K562 (cell line): ENCODE measurements around the gene WDPCP. TPM values are rescaled to one million over a fixed set of nuclear protein-coding genes. Genes with fewer than 3 reads are reported as not detected.

ENCODE experiments used
- ATAC-seq: fragments of 200-7000 bp; cut with Tn5 transposase; 3 replicates; pipeline ENCODE4 v1.9.1; 2020; ENCODE audit warnings: moderate library complexity
- BruUV-seq: library from RNA; stranded (reverse); fragments of 400-500 nt; replicated peaks from 2 replicates; lab custom pipeline; 2021; lab: Mats Ljungman, UMichigan
- CTCF ChIA-PET: fragments of 300-600 bp; formaldehyde crosslinking; extraction: SDS; loops from one replicate; lab custom pipeline; 2021; ENCODE audit warnings: low intra/inter-chr PET ratio; lab: Yijun Ruan, JAX
- POLR2A ChIA-PET: fragments of 300-600, 350-650 bp; sonication (Branson Sonifier 250); formaldehyde crosslinking; extraction: SDS; loops from one replicate; lab custom pipeline; 2021; ENCODE audit warnings: antibody characterized with exemption, inconsistent platforms; lab: Yijun Ruan, JAX
- DNase-seq, 4 experiments: peaks; one replicate each; pipeline versions ENCODE4 v3.0.0 to v3.0.0-alpha.2; 2011 to 2018; ENCODE audit warnings: low spot score in 3 of 4, mixed read lengths in 3 of 4; ENCODE audit errors: extremely low read depth in 1 of 4
- FAIRE-seq: peaks from 2 replicates; lab custom pipeline; 2011; peaks lifted over from hg19 to GRCh38; lab: Jason Lieb, UNC
- H2AFZ ChIP-seq: 2 replicates; pipeline ENCODE4 v1.6.0; 2011; ENCODE audit warnings: low read depth, low read length, control low read depth, inconsistent platforms
- H3K27ac ChIP-seq: fragments of 200-600 bp; 3 replicates; pipeline ENCODE4 v1.8.0; 2011; ENCODE audit warnings: low read depth, mild to moderate bottlenecking, control low read depth, inconsistent platforms, low read length, moderate library complexity, mixed read lengths; ENCODE audit errors: extremely low read depth
- H3K27me3 ChIP-seq, 2 experiments: fragments of 300-600 bp in 1 of 2; 2 replicates in 1 of 2; 3 replicates in 1 of 2; pipeline versions ENCODE4 v1.6.0 to v1.8.0; 2011; ENCODE audit warnings: inconsistent platforms in 2 of 2, low read length in 2 of 2, mild to moderate bottlenecking in 1 of 2, mixed read lengths in 1 of 2, moderate library complexity in 1 of 2; ENCODE audit not compliant: control insufficient read depth in 2 of 2, insufficient read depth in 2 of 2
- H3K36me3 ChIP-seq: fragments of 300-600 bp; 3 replicates; pipeline ENCODE4 v1.8.0; 2011; ENCODE audit warnings: mild to moderate bottlenecking, low read length, inconsistent platforms; ENCODE audit not compliant: control insufficient read depth, insufficient read depth
- H3K4me1 ChIP-seq, 2 experiments: fragments of 200-600 bp in 1 of 2; replicated peaks in 1 of 2; 2 replicates in 1 of 2; 3 replicates in 1 of 2; pipeline versions ENCODE4 v1.5.1 to v1.8.0; 2011; ENCODE audit warnings: inconsistent platforms in 2 of 2, low read length in 2 of 2, mild to moderate bottlenecking in 1 of 2, mixed read lengths in 1 of 2, moderate library complexity in 1 of 2; ENCODE audit not compliant: control insufficient read depth in 2 of 2, insufficient read depth in 2 of 2
- H3K4me2 ChIP-seq: 2 replicates; pipeline ENCODE4 v1.6.1; 2011; ENCODE audit warnings: low read length, control low read depth, inconsistent platforms, mixed read lengths; ENCODE audit not compliant: insufficient read depth
- H3K4me3 ChIP-seq: fragments of 200-600 bp; sonication (generic), shearing (Covaris generic); 2 replicates; pipeline ENCODE4 v1.5.1; 2016; ENCODE audit warnings: control low read depth, inconsistent platforms
- H3K79me2 ChIP-seq: fragments of 200-600 bp; 3 replicates; pipeline ENCODE4 v1.8.0; 2011; ENCODE audit warnings: low read length, inconsistent platforms; ENCODE audit not compliant: control insufficient read depth, insufficient read depth
- H3K9ac ChIP-seq, 2 experiments: 2 replicates each; pipeline versions ENCODE4 v1.6.0 to v1.6.1; 2011; ENCODE audit warnings: low read depth in 2 of 2, low read length in 2 of 2, control low read depth in 1 of 2, inconsistent platforms in 1 of 2, mild to moderate bottlenecking in 1 of 2, mixed read lengths in 1 of 2; ENCODE audit not compliant: insufficient read depth in 1 of 2
- H3K9me1 ChIP-seq: one replicate; pipeline ENCODE4 v1.6.0; 2011; ENCODE audit warnings: inconsistent platforms, mild to moderate bottlenecking, low read length, moderate library complexity; ENCODE audit not compliant: control insufficient read depth, insufficient read depth
- H3K9me3 ChIP-seq: replicated peaks from 2 replicates; pipeline ENCODE4 v1.5.1; 2011; ENCODE audit warnings: low read depth, low read length, inconsistent platforms; ENCODE audit not compliant: control insufficient read depth, insufficient read depth
- H4K20me1 ChIP-seq: replicated peaks from 2 replicates; pipeline ENCODE4 v1.6.1; 2011; ENCODE audit warnings: low read length, inconsistent platforms, mixed read lengths; ENCODE audit not compliant: control insufficient read depth, insufficient read depth
- CREM ChIP-seq: IDR thresholded peaks from 2 replicates; pipeline ENCODE4 v1.6.1; 2014; ENCODE audit warnings: antibody characterized with exemption, low read depth
- IFI16 ChIP-seq: fragments of 250-450 bp; sonication (Bioruptor Pico); IDR thresholded peaks from 2 replicates; pipeline ENCODE4 v2.1.2; 2022; ENCODE audit warnings: mild to moderate bottlenecking, inconsistent platforms
- MEF2A ChIP-seq: IDR thresholded peaks from 2 replicates; pipeline ENCODE4 v1.6.1; 2011; ENCODE audit warnings: low read depth, mild to moderate bottlenecking, low read length, moderate library complexity; ENCODE audit not compliant: control insufficient read depth
- NEUROD1 ChIP-seq: fragments of 150-350 bp; IDR thresholded peaks from 2 replicates; pipeline ENCODE4 v1.6.1; 2014; ENCODE audit warnings: borderline replicate concordance, low read length, low read depth; ENCODE audit not compliant: partially characterized antibody
- STAG1 ChIP-seq: sonication (generic); formaldehyde crosslinking; IDR thresholded peaks from 2 replicates; pipeline ENCODE4 v1.5.0; 2020; ENCODE audit warnings: missing genetic modification reagents, borderline replicate concordance
- ZNF75A ChIP-seq: fragments of 450-650 bp; formaldehyde crosslinking; IDR thresholded peaks from 2 replicates; pipeline ENCODE4 v1.4.0; 2020; ENCODE audit warnings: mild to moderate bottlenecking
- WGBS: fragments of 100-300 bp; shearing (Covaris generic); methylation state at CpG from one replicate; pipeline ENCODE4 v1.1.6; 2016; ENCODE audit warnings: low coverage, mixed read lengths; ENCODE audit not compliant: insufficient coverage; ENCODE audit errors: missing lambda C conversion rate; 5-methylcytosine and 5-hydroxymethylcytosine counted together
- in situ Hi-C: fragments of 300-500 bp; cut with MboI; formaldehyde crosslinking; loops from 4 replicates; pipeline ENCODE4 v1.15.0; 2018; ENCODE audit warnings: inconsistent platforms, mixed read lengths
- intact Hi-C: fragments of 100-400 bp; cut with micrococcal nuclease; formaldehyde crosslinking; loops from 2 replicates; pipeline ENCODE4 v1.14.2; 2022
- polyA plus RNA-seq, 8 experiments: library from polyadenylated mRNA; depleted of rRNA in 4 of 8; stranded (reverse) in 5 of 8; unstranded in 3 of 8; fragments of >200 nt; fragmentation: Nextera tagmentation in 2 of 8; fragmentation: Illumina TruSeq in 1 of 8; extraction: Ambion mirVana in 2 of 8; extraction: Trizol in 1 of 8; gene quantifications; 2 replicates each; pipeline versions ENCODE4 v1.2.1 to v1.2.3, GENCODE V29; 2011 to 2014; ENCODE audit warnings: inconsistent platforms in 1 of 8, missing spikeins in 1 of 8
- total RNA-seq, 7 experiments: library from RNA; depleted of rRNA in 6 of 7; stranded (reverse); fragments of >200 nt in 6 of 7; fragmentation: Illumina TruSeq in 2 of 7; extraction: Trizol in 2 of 7; gene quantifications; 2 replicates each; pipeline versions ENCODE4 v1.2.1 to v1.2.3, GENCODE V29; 2011 to 2021; ENCODE audit warnings: low replicate concordance in 1 of 7
- TF ChIP-seq, protein P1 (sequence below): fragments of 250-450 bp; sonication (Bioruptor Pico); IDR thresholded peaks from 2 replicates; pipeline ENCODE4 v1.5.0; 2021
- TF ChIP-seq, protein P2 (sequence below): sonication (generic); formaldehyde crosslinking; IDR thresholded peaks from 2 replicates; pipeline ENCODE4 v1.8.1; 2023; ENCODE audit warnings: mild to moderate bottlenecking, missing genetic modification reagents

The WDPCP gene
- total and polyA plus RNA-seq, 9 of the 15 experiments (the other 6 are each of a cell fraction or from before 2014, with no cell fraction given): 1.4 to 6.4 (median 5.5) TPM

DNA sequence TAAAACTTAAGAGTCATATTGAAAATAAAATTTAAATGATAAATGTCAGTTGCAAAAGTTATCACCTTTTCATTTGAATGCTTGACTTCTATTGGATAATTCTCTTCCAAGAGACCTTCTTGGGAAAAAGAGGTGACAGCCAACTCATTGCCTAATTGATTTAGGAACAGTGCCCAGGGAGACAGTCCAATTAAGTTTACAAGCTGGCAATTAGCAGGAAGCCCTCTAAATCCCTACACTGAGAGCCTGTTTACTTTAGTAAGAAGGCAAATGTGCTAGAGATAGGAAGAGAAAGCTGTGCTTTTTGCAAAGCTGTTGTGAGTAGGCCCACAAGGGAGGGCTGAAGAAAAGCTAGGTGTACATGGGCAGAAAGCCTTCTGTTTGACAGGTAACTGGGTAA, 189.1 kb downstream of the WDPCP start:
- POLR2A ChIA-PET: interaction anchor here (1.0 kb wide), 1 partner anchor 11 kb away, joined by 3 read pairs; no protein-coding TSS in a partner anchor
- ATAC-seq (no peak), DNase-seq (no peak), FAIRE-seq (no peak)
- no peak overlapping the region for H2AFZ ChIP-seq
- no peak overlapping the region for H3K4me2 ChIP-seq
- H3K4me3 ChIP-seq: no peak overlapping the region
- H4K20me1 ChIP-seq: no peaks in the 10 kb centered on the region
- no peaks in the 10 kb centered on the region for H3K4me1 ChIP-seq
- no peak overlapping the region for H3K27ac ChIP-seq
- TF ChIP-seq NEUROD1 (no peak), ZNF75A (no peak), IFI16 (CRISPR knock-in tag) (no peak), STAG1 (no peak)
- H3K9me3 ChIP-seq: no peaks in the 10 kb centered on the region
- no peaks in the 10 kb centered on the region for H3K36me3 ChIP-seq
- no peaks in the 10 kb centered on the region for H3K27me3 ChIP-seq
- no peaks in the 10 kb centered on the region for H3K9me1 ChIP-seq
- in situ Hi-C loops (no loop called here), intact Hi-C loops (no loop called here)
- CTCF ChIA-PET: no interaction called here
- no TSS peak for BruUV-seq
- H3K79me2 ChIP-seq: no peaks in the 10 kb centered on the region
- no peak overlapping the region for H3K9ac ChIP-seq

DNA sequence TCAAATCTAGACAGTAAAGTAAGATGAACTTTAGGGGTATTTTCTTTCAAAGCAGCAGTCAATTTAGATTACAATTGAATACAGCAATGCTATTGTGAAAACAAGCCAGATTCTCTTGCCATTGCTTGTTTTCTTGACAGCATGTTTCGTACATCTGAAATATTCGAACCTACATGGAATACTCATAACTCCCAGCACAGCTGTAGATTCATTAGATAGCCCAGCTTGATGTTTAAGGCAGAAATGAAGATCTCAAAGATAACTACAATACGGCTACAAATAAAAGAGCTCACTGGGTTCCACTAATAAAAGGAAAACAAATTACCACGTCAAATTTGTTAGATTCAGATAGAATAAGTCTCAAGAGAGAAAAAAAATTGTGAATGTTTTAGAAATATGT, 208.8 kb downstream of the WDPCP start:
- no peak overlapping the region for H2AFZ ChIP-seq
- FAIRE-seq (no peak), ATAC-seq (no peak), DNase-seq (no peak)
- in situ Hi-C loops (no loop called here), intact Hi-C loops (no loop called here)
- TF ChIP-seq MEF2A (no peak), CREM (no peak)
- TF ChIP-seq, protein P1, sequence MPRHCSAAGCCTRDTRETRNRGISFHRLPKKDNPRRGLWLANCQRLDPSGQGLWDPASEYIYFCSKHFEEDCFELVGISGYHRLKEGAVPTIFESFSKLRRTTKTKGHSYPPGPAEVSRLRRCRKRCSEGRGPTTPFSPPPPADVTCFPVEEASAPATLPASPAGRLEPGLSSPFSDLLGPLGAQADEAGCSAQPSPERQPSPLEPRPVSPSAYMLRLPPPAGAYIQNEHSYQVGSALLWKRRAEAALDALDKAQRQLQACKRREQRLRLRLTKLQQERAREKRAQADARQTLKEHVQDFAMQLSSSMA (CRISPR knock-in tag): no peak
- TF ChIP-seq, protein P2, sequence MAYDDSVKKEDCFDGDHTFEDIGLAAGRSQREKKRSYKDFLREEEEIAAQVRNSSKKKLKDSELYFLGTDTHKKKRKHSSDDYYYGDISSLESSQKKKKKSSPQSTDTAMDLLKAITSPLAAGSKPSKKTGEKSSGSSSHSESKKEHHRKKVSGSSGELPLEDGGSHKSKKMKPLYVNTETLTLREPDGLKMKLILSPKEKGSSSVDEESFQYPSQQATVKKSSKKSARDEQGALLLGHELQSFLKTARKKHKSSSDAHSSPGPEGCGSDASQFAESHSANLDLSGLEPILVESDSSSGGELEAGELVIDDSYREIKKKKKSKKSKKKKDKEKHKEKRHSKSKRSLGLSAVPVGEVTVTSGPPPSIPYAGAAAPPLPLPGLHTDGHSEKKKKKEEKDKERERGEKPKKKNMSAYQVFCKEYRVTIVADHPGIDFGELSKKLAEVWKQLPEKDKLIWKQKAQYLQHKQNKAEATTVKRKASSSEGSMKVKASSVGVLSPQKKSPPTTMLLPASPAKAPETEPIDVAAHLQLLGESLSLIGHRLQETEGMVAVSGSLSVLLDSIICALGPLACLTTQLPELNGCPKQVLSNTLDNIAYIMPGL (CRISPR knock-in tag): no peak
- CTCF ChIA-PET: no interaction called here
- H3K9me1 ChIP-seq: no peaks in the 10 kb centered on the region
- H3K9ac ChIP-seq: no peak overlapping the region
- POLR2A ChIA-PET: no interaction called here
- WGBS: 42% methylated on average over 4 of the region's 4 CpGs
- H3K4me3 ChIP-seq: no peak overlapping the region
- no peaks in the 10 kb centered on the region for H3K9me3 ChIP-seq
- H3K36me3 ChIP-seq: no peaks in the 10 kb centered on the region
- H4K20me1 ChIP-seq: no peaks in the 10 kb centered on the region
- no peak overlapping the region for H3K27ac ChIP-seq
- no TSS peak for BruUV-seq
- no peaks in the 10 kb centered on the region for H3K27me3 ChIP-seq
- no peaks in the 10 kb centered on the region for H3K79me2 ChIP-seq
- H3K4me2 ChIP-seq: no peak overlapping the region
- no peaks in the 10 kb centered on the region; a peak in 2 of 5 replicates for H3K4me1 ChIP-seq
